Keratinocyte (primary cell): ENCODE results near the gene SKP2.

Source experiments
- CTCF ChIP-seq, 3 experiments: IDR thresholded peaks in 1 of 3; conservative IDR thresholded peaks in 1 of 3; optimal IDR thresholded peaks in 1 of 3; 2 replicates in 2 of 3; 3 replicates in 1 of 3; pipeline versions ENCODE3 to v1.5.1; 2011; ENCODE audit warnings: low read length in 3 of 3, mild to moderate bottlenecking in 3 of 3, moderate library complexity in 2 of 3, control low read depth in 1 of 3, inconsistent platforms in 1 of 3; ENCODE audit not compliant: insufficient read depth in 2 of 3; ENCODE audit errors: extremely low read depth in 1 of 3
- EZH2 ChIP-seq: IDR thresholded peaks from one replicate; pipeline ENCODE4 v1.6.1; 2012; ENCODE audit warnings: inconsistent platforms, mild to moderate bottlenecking, low read length, moderate library complexity

GRCh38 chr5:36205329-36205728 lies 53.4 kb downstream of the SKP2 start:
- TF ChIP-seq CTCF (optimal IDR thresholded peaks at IDR 0.05 in 1 of 3, IDR thresholded peaks at IDR 0.05 in 1 of 3, conservative IDR thresholded peaks at IDR 0.05 in 1 of 3; ENCODE audit: extremely low read depth in 1 of 3, insufficient read depth in 2 of 3, low read length in 3 of 3) (no peak), EZH2 (no peak)
